Fibroblast of lung (primary cell): Measurements from ENCODE around the gene ACAA1. TPM values are rescaled to one million over a fixed set of nuclear protein-coding genes. Genes with fewer than 3 reads are reported as not detected.

Source experiments
- DNase-seq, 2 donors: peaks; one replicate each; pipeline versions ENCODE4 v3.0.0 to v3.0.0-alpha.2; 2010; ENCODE audit warnings: low read depth in 2 of 2
- H2AFZ ChIP-seq: 2 replicates; pipeline ENCODE4 v1.5.1; 2012; ENCODE audit warnings: low read length, control low read depth, inconsistent platforms
- H3K27ac ChIP-seq: 2 replicates; pipeline ENCODE4 v1.5.1; 2011; ENCODE audit warnings: low read length, control low read depth; ENCODE audit not compliant: insufficient read depth
- H3K27me3 ChIP-seq: 2 replicates; pipeline ENCODE4 v1.5.1; 2011; ENCODE audit warnings: mild to moderate bottlenecking, low read length; ENCODE audit not compliant: control insufficient read depth, insufficient read depth
- H3K36me3 ChIP-seq: 2 replicates; pipeline ENCODE4 v1.5.1; 2011; ENCODE audit warnings: low read length; ENCODE audit not compliant: control insufficient read depth, insufficient read depth
- H3K4me1 ChIP-seq: 2 replicates; pipeline ENCODE4 v1.5.1; 2011; ENCODE audit warnings: low read length; ENCODE audit not compliant: control insufficient read depth, insufficient read depth; ENCODE audit errors: extremely low read depth
- H3K4me2 ChIP-seq: 2 replicates; pipeline ENCODE4 v1.5.1; 2011; ENCODE audit warnings: low read length, control low read depth; ENCODE audit not compliant: insufficient read depth; ENCODE audit errors: extremely low read depth
- H3K4me3 ChIP-seq, 4 experiments: fragments of 200-600 bp in 1 of 4; sonication (generic) in 1 of 4; replicated peaks in 1 of 4; 2 replicates each; pipeline ENCODE4 v1.5.1; 2011 to 2016; ENCODE audit warnings: low read length in 4 of 4, low read depth in 3 of 4, mild to moderate bottlenecking in 3 of 4, control low read depth in 2 of 4, inconsistent platforms in 1 of 4, mixed read lengths in 1 of 4; ENCODE audit not compliant: insufficient read depth in 1 of 4; ENCODE audit errors: control extremely low read depth in 1 of 4
- H3K79me2 ChIP-seq: 2 replicates; pipeline ENCODE4 v1.5.1; 2012; ENCODE audit warnings: mild to moderate bottlenecking, low read length, inconsistent platforms; ENCODE audit not compliant: control insufficient read depth, insufficient read depth
- H3K9ac ChIP-seq: 2 replicates; pipeline ENCODE4 v1.5.1; 2011; ENCODE audit warnings: mild to moderate bottlenecking, low read length, control low read depth; ENCODE audit not compliant: insufficient read depth
- H3K9me3 ChIP-seq: 2 replicates; pipeline ENCODE4 v1.5.1; 2012; ENCODE audit warnings: low read depth, low read length; ENCODE audit not compliant: control insufficient read depth, insufficient read depth
- H4K20me1 ChIP-seq: 2 replicates; pipeline ENCODE4 v1.5.1; 2011; ENCODE audit warnings: low read length; ENCODE audit not compliant: control insufficient read depth, insufficient read depth; ENCODE audit errors: extremely low read depth
- CTCF ChIP-seq, 2 donors: IDR thresholded peaks in 1 of 2; conservative IDR thresholded peaks in 1 of 2; 1 replicate in 1 of 2; 2 replicates in 1 of 2; pipeline ENCODE4 v1.5.1; 2011 to 2012; ENCODE audit warnings: low read length in 2 of 2, control low read depth in 1 of 2, inconsistent platforms in 1 of 2, low read depth in 1 of 2, mild to moderate bottlenecking in 1 of 2
- EZH2 ChIP-seq: IDR thresholded peaks from 2 replicates; pipeline ENCODE4 v1.5.1; 2012; ENCODE audit warnings: low read length, control low read depth, mild to moderate bottlenecking; ENCODE audit errors: missing control alignments
- polyA plus RNA-seq, 2 donors: library from polyadenylated mRNA; depleted of rRNA in 1 of 2; stranded (reverse) in 1 of 2; unstranded in 1 of 2; fragments of >200 nt; gene quantifications; 2 replicates each; pipeline ENCODE4 v1.2.1, GENCODE V29; 2011 to 2012; ENCODE audit warnings: missing spikeins in 1 of 2
- total RNA-seq: library from RNA; depleted of rRNA; stranded (reverse); fragments of >200 nt; gene quantifications from 2 replicates; pipeline ENCODE4 v1.2.1, GENCODE V29; 2014

ACAA1 gene
- total and polyA plus RNA-seq, 2 donors (not counting 1 experiment from before 2014, with no cell fraction given) = 40.6 to 41.0 TPM

GRCh38 chr3:38158472-38158871 lies 21.5 kb upstream of the ACAA1 start:
- no peak overlapping the region for H3K4me3 ChIP-seq
- no peak overlapping the region for H3K27ac ChIP-seq
- TF ChIP-seq CTCF (conservative IDR thresholded peaks at IDR 0.05 in 1 of 2, IDR thresholded peaks at IDR 0.05 in 1 of 2; ENCODE audit: low read depth in 1 of 2, low read length in 2 of 2) = no peak
- TF ChIP-seq EZH2 = no peak
- no peaks in the 10 kb centered on the region for H3K27me3 ChIP-seq
- no peak for DNase-seq
- H3K4me2 ChIP-seq = no peak overlapping the region
- H3K9ac ChIP-seq = no peak overlapping the region
- H3K79me2 ChIP-seq = no peaks in the 10 kb centered on the region
- H3K36me3 ChIP-seq = no peaks in the 10 kb centered on the region
- H4K20me1 ChIP-seq = no peaks in the 10 kb centered on the region
- no peak overlapping the region for H2AFZ ChIP-seq
- H3K9me3 ChIP-seq = no peaks in the 10 kb centered on the region
- H3K4me1 ChIP-seq = no peaks in the 10 kb centered on the region

GRCh38 chr3:38157595-38157994 lies 20.7 kb upstream of the ACAA1 start:
- Histone ChIP-seq H3K36me3 (no peaks in the 10 kb centered on the region), H3K9ac (no peak overlapping the region), H4K20me1 (no peaks in the 10 kb centered on the region), H3K4me3 (no peak overlapping the region), H3K4me2 (no peak overlapping the region), H3K27ac (no peak overlapping the region), H3K79me2 (no peaks in the 10 kb centered on the region), H3K4me1 (no peaks in the 10 kb centered on the region), H2AFZ (no peak overlapping the region), H3K27me3 (no peaks in the 10 kb centered on the region), H3K9me3 (no peaks in the 10 kb centered on the region)
- TF ChIP-seq EZH2 (no peak), CTCF (conservative IDR thresholded peaks at IDR 0.05 in 1 of 2, IDR thresholded peaks at IDR 0.05 in 1 of 2; ENCODE audit: low read depth in 1 of 2, low read length in 2 of 2) (no peak)
- peak in 1 of 2 donors; percentile 13 for DNase-seq

GRCh38 chr3:38157117-38157516 lies 20.2 kb upstream of the ACAA1 start:
- no peaks in the 10 kb centered on the region for H3K27me3 ChIP-seq
- no peaks in the 10 kb centered on the region for H3K9me3 ChIP-seq
- no peaks in the 10 kb centered on the region for H3K36me3 ChIP-seq
- no peak overlapping the region for H3K27ac ChIP-seq
- H2AFZ ChIP-seq = no peak overlapping the region
- H3K4me2 ChIP-seq = no peak overlapping the region
- TF ChIP-seq EZH2 (no peak), CTCF (conservative IDR thresholded peaks at IDR 0.05 in 1 of 2, IDR thresholded peaks at IDR 0.05 in 1 of 2; ENCODE audit: low read depth in 1 of 2, low read length in 2 of 2) (no peak)
- no peaks in the 10 kb centered on the region for H4K20me1 ChIP-seq
- no peak for DNase-seq
- H3K9ac ChIP-seq = no peak overlapping the region
- H3K4me1 ChIP-seq = no peaks in the 10 kb centered on the region
- H3K79me2 ChIP-seq = no peaks in the 10 kb centered on the region
- H3K4me3 ChIP-seq = no peak overlapping the region
